ENCODE data around the gene GPATCH1. TPM values are rescaled to one million over a fixed set of nuclear protein-coding genes. Genes with fewer than 3 reads are reported as not detected.
"Not testable (repeated sequence)": the region's sequence is repeated elsewhere in the genome, so short reads cannot be mapped to it uniquely, and the experiment has no call there.

Gene GPATCH1
- total RNA-seq, 2 experiments from 2014 or later = 9.8 to 10.7 TPM

DNA sequence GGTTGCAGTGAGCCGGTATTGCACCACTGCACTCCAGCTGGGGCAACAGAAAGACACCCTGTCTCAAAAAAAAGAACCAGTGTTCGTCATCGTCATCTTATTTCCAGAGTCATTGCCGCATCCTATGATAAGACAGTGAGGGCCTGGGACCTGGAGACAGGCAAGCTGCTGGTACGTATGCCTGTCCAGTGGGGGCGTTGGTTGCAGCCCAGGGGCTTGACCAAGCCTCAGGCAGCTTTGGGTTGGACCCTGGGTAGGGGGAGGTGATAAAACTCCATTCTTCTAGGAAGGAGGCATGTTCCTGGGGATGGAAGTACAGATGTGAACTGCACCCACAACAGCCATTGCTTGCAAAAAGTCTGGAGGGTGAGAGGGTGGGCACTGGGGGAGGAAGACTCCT lies 66.6 kb downstream of the GPATCH1 start:
- no TSS peak for BruUV-seq (replicated peaks)
- H2AFZ ChIP-seq (ENCODE audit: low read length) = no peak overlapping the region
- H4K20me1 ChIP-seq (ENCODE audit: insufficient read depth, low read length) = no peaks in the 10 kb centered on the region
- H3K4me2 ChIP-seq (ENCODE audit: low read length) = no peak overlapping the region
- intact Hi-C loops (cut with micrococcal nuclease; ENCODE audit: unreplicated experiment) = no loop called here
- no peaks in the 10 kb centered on the region for H3K9me2 ChIP-seq (ENCODE audit: insufficient read depth, low read length)
- no peak overlapping the region for H3K27ac ChIP-seq (ENCODE audit: low read depth, low read length, poor library complexity, severe bottlenecking)
- DNase-seq (ENCODE audit: low spot score) = no peak
- no peaks in the 10 kb centered on the region for H3K79me2 ChIP-seq (ENCODE audit: insufficient read depth, low read depth, low read length)
- POLR2A ChIA-PET = no interaction called here
- no peaks in the 10 kb centered on the region for H3K36me3 ChIP-seq (ENCODE audit: insufficient read depth, low read length)
- CTCF ChIA-PET (ENCODE audit: unreplicated experiment) = no interaction called here
- TF ChIP-seq, protein P1, sequence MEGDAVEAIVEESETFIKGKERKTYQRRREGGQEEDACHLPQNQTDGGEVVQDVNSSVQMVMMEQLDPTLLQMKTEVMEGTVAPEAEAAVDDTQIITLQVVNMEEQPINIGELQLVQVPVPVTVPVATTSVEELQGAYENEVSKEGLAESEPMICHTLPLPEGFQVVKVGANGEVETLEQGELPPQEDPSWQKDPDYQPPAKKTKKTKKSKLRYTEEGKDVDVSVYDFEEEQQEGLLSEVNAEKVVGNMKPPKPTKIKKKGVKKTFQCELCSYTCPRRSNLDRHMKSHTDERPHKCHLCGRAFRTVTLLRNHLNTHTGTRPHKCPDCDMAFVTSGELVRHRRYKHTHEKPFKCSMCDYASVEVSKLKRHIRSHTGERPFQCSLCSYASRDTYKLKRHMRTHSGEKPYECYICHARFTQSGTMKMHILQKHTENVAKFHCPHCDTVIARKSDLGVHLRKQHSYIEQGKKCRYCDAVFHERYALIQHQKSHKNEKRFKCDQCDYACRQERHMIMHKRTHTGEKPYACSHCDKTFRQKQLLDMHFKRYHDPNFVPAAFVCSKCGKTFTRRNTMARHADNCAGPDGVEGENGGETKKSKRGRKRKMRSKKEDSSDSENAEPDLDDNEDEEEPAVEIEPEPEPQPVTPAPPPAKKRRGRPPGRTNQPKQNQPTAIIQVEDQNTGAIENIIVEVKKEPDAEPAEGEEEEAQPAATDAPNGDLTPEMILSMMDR (conservative IDR thresholded peaks at IDR 0.05; ENCODE audit: low read length) = no peak
- H3K4me3 ChIP-seq (ENCODE audit: low read depth, low read length, poor library complexity, severe bottlenecking) = no peak overlapping the region
- H3K4me1 ChIP-seq (ENCODE audit: insufficient read depth, low read length, poor library complexity, severe bottlenecking) = no peaks in the 10 kb centered on the region
- H3K9me3 ChIP-seq (ENCODE audit: low read length) = no peaks in the 10 kb centered on the region

DNA sequence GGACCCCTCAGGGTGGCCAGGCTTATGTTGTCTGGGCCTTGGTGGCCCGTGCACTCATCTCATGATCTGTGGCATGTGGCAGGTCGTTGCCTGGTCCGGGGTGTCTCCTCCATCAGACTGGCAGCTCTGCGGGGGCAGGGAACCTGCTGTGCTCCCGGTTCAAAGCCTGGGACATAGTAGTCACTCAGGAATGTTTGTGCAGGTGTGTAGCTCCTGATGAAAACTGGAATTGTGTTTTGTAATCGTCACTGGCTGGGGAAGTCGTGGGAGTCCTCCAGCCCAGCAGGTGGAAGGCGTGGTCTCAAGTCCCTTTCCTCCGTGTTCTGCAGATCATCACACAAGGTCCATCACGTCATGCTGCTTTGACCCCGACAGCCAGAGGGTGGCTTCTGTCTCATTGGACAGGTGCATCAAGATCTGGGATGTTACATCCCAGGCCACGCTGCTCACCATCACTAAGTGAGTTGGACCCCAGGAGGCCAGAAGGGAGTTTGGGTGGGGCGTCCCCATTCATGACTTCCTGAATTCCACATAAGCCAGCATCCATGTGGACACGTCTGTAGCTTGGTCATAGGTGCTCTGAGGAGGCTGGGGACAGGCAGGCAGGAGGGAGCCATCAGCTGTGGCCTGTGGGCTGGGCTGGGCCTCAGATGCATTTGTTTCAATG lies 70.0 kb downstream of the GPATCH1 start:
- no peak overlapping the region for H3K4me3 ChIP-seq (ENCODE audit: low read depth, low read length, poor library complexity, severe bottlenecking)
- H3K4me1 ChIP-seq (ENCODE audit: insufficient read depth, low read length, poor library complexity, severe bottlenecking) = no peaks in the 10 kb centered on the region
- no peak overlapping the region for H3K4me2 ChIP-seq (ENCODE audit: low read length)
- no peaks in the 10 kb centered on the region for H4K20me1 ChIP-seq (ENCODE audit: insufficient read depth, low read length)
- CTCF ChIA-PET (ENCODE audit: unreplicated experiment) = no interaction called here
- H3K36me3 ChIP-seq (ENCODE audit: insufficient read depth, low read length) = no peaks in the 10 kb centered on the region
- TF ChIP-seq EZH2phosphoT487 (IDR thresholded peaks at IDR 0.05; ENCODE audit: borderline replicate concordance, low read depth, low read length) = no peak
- TF ChIP-seq, protein P1 (conservative IDR thresholded peaks at IDR 0.05; ENCODE audit: low read length) = no peak
- BruUV-seq (replicated peaks) = no TSS peak
- POLR2A ChIA-PET = no interaction called here
- no peaks in the 10 kb centered on the region for H3K9me2 ChIP-seq (ENCODE audit: insufficient read depth, low read length)
- no peaks in the 10 kb centered on the region for H3K9me3 ChIP-seq (ENCODE audit: low read length)
- no peak overlapping the region for H3K27ac ChIP-seq (ENCODE audit: low read depth, low read length, poor library complexity, severe bottlenecking)
- no peak for DNase-seq (ENCODE audit: low spot score)
- H2AFZ ChIP-seq (ENCODE audit: low read length) = no peak overlapping the region
- H3K79me2 ChIP-seq (ENCODE audit: insufficient read depth, low read depth, low read length) = no peaks in the 10 kb centered on the region
- intact Hi-C loops (cut with micrococcal nuclease; ENCODE audit: unreplicated experiment) = no loop called here

DNA sequence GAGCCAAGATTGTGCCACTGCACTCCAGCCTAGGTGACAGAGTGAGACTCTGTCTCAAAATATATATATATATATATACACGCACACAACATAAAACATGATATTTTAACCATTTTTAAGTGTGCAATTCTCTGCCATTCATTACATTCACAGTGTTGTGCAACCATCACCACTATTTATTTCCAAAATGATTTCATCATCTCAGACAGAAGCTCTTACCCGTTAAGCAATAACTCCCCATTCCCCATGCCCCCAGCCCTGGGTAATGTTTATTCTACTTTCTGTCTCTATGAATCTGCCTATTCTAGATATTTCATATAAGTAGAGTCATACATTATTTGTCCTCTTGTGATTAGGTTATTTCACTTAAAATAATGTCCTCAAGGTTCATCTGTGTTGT lies 71.2 kb downstream of the GPATCH1 start:
- H3K9me2 ChIP-seq (ENCODE audit: insufficient read depth, low read length) = no peaks in the 10 kb centered on the region
- H3K4me3 ChIP-seq (ENCODE audit: low read depth, low read length, poor library complexity, severe bottlenecking) = no peak overlapping the region
- no peak overlapping the region for H3K27ac ChIP-seq (ENCODE audit: low read depth, low read length, poor library complexity, severe bottlenecking)
- CTCF ChIA-PET (ENCODE audit: unreplicated experiment) = no interaction called here
- H2AFZ ChIP-seq (ENCODE audit: low read length) = no peak overlapping the region
- DNase-seq (ENCODE audit: low spot score) = no peak
- no peaks in the 10 kb centered on the region for H3K9me3 ChIP-seq (ENCODE audit: low read length)
- BruUV-seq (replicated peaks) = no TSS peak
- POLR2A ChIA-PET = no interaction called here
- H3K4me1 ChIP-seq (ENCODE audit: insufficient read depth, low read length, poor library complexity, severe bottlenecking) = no peaks in the 10 kb centered on the region
- H3K79me2 ChIP-seq (ENCODE audit: insufficient read depth, low read depth, low read length) = no peaks in the 10 kb centered on the region
- no peak overlapping the region for H3K4me2 ChIP-seq (ENCODE audit: low read length)
- intact Hi-C loops (cut with micrococcal nuclease; ENCODE audit: unreplicated experiment) = no loop called here
- no peaks in the 10 kb centered on the region for H3K36me3 ChIP-seq (ENCODE audit: insufficient read depth, low read length)
- TF ChIP-seq, protein P1 (conservative IDR thresholded peaks at IDR 0.05; ENCODE audit: low read length) = no peak
- TF ChIP-seq EZH2phosphoT487 (IDR thresholded peaks at IDR 0.05; ENCODE audit: borderline replicate concordance, low read depth, low read length) = no peak
- no peaks in the 10 kb centered on the region for H4K20me1 ChIP-seq (ENCODE audit: insufficient read depth, low read length)

DNA sequence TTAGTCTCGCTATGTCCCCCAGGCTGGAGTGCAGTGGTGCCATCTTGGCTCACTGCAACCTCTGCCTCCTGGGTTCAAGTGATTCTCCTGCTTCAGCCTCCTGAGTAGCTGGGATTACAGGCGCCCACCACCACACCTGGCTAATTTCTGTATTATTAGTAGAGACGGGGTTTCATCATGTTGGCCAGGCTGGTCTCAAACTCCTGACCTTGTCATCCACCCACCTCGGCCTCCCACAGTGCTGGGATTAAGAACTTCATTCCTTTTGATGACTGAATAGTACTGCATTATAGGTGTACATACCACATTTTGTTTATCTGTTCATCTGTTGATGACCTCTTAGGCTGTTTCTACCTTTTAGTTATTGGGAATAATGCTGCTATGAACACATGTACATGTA lies 71.6 kb downstream of the GPATCH1 start:
- H3K9me2 ChIP-seq (ENCODE audit: insufficient read depth, low read length); intact Hi-C loops (cut with micrococcal nuclease; ENCODE audit: unreplicated experiment); H3K4me2 ChIP-seq (ENCODE audit: low read length); CTCF ChIA-PET (ENCODE audit: unreplicated experiment); DNase-seq (ENCODE audit: low spot score); H3K4me3 ChIP-seq (ENCODE audit: low read depth, low read length, poor library complexity, severe bottlenecking); H3K79me2 ChIP-seq (ENCODE audit: insufficient read depth, low read depth, low read length); BruUV-seq (replicated peaks); H3K9me3 ChIP-seq (ENCODE audit: low read length); H2AFZ ChIP-seq (ENCODE audit: low read length); H3K27ac ChIP-seq (ENCODE audit: low read depth, low read length, poor library complexity, severe bottlenecking); H3K4me1 ChIP-seq (ENCODE audit: insufficient read depth, low read length, poor library complexity, severe bottlenecking); H3K36me3 ChIP-seq (ENCODE audit: insufficient read depth, low read length); H4K20me1 ChIP-seq (ENCODE audit: insufficient read depth, low read length): not testable (repeated sequence)
- POLR2A ChIA-PET = interaction anchor here (0.6 kb wide), 1 partner anchor 14 kb away, joined by 3 read pairs; no protein-coding TSS in a partner anchor

All from OCI-LY7 (cell line).